ENCODE results near the gene LAMA4.
A peak's percentile ranks its signal among the peaks of the same experiment; 100 is the strongest.

The LAMA4 gene

GRCh38 chr6:112233847-112234246, 20.5 kb downstream of the LAMA4 start:
- no peak for TF ChIP-seq SNAI2 (CRISPR knock-in tag; IDR thresholded peaks at IDR 0.05)
- no peak for TF ChIP-seq ARNTL (CRISPR knock-in tag; IDR thresholded peaks at IDR 0.05; ENCODE audit: borderline replicate concordance, low read depth)
- TF ChIP-seq, protein P1, sequence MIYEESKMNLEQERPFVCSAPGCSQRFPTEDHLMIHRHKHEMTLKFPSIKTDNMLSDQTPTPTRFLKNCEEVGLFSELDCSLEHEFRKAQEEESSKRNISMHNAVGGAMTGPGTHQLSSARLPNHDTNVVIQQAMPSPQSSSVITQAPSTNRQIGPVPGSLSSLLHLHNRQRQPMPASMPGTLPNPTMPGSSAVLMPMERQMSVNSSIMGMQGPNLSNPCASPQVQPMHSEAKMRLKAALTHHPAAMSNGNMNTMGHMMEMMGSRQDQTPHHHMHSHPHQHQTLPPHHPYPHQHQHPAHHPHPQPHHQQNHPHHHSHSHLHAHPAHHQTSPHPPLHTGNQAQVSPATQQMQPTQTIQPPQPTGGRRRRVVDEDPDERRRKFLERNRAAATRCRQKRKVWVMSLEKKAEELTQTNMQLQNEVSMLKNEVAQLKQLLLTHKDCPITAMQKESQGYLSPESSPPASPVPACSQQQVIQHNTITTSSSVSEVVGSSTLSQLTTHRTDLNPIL (CRISPR knock-in tag; IDR thresholded peaks at IDR 0.05; ENCODE audit: low read depth), result no peak
- no peak for TF ChIP-seq ZNF8 (CRISPR knock-in tag; IDR thresholded peaks at IDR 0.05)
- TF ChIP-seq ISL1 (CRISPR knock-in tag; IDR thresholded peaks at IDR 0.05), result no peak
- no peak for TF ChIP-seq ZNF70 (CRISPR knock-in tag; IDR thresholded peaks at IDR 0.05)
- no peak for TF ChIP-seq BACH2 (CRISPR knock-in tag; IDR thresholded peaks at IDR 0.05; ENCODE audit: borderline replicate concordance)
- no peak for TF ChIP-seq TCF4 (CRISPR knock-in tag; IDR thresholded peaks at IDR 0.05; ENCODE audit: borderline replicate concordance)
- no peak for TF ChIP-seq OSR1 (CRISPR knock-in tag; IDR thresholded peaks at IDR 0.05)
- TF ChIP-seq PPARA (CRISPR knock-in tag; IDR thresholded peaks at IDR 0.05; ENCODE audit: borderline replicate concordance), result no peak
- TF ChIP-seq TSHZ2 (CRISPR knock-in tag; IDR thresholded peaks at IDR 0.05), result no peak
- no peak for TF ChIP-seq CSDC2 (CRISPR knock-in tag; IDR thresholded peaks at IDR 0.05)
- TF ChIP-seq ZC3H10 (CRISPR knock-in tag; IDR thresholded peaks at IDR 0.05), result no peak
- TF ChIP-seq CSRNP3 (CRISPR knock-in tag; IDR thresholded peaks at IDR 0.05), result no peak
- TF ChIP-seq, protein P2, sequence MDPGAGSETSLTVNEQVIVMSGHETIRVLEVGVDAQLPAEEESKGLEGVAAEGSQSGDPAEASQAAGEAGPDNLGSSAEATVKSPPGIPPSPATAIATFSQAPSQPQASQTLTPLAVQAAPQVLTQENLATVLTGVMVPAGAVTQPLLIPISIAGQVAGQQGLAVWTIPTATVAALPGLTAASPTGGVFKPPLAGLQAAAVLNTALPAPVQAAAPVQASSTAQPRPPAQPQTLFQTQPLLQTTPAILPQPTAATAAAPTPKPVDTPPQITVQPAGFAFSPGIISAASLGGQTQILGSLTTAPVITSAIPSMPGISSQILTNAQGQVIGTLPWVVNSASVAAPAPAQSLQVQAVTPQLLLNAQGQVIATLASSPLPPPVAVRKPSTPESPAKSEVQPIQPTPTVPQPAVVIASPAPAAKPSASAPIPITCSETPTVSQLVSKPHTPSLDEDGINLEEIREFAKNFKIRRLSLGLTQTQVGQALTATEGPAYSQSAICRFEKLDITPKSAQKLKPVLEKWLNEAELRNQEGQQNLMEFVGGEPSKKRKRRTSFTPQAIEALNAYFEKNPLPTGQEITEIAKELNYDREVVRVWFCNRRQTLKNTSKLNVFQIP (CRISPR knock-in tag; IDR thresholded peaks at IDR 0.05; ENCODE audit: borderline replicate concordance, low read depth), result no peak
- TF ChIP-seq ZNF565 (CRISPR knock-in tag; conservative IDR thresholded peaks at IDR 0.05; ENCODE audit: low read depth), result no peak
- no peak for ATAC-seq

GRCh38 chr6:112232845-112233256, 21.5 kb downstream of the LAMA4 start:
- ATAC-seq, result peak; percentile 79
- TF ChIP-seq TSHZ2 (CRISPR knock-in tag; IDR thresholded peaks at IDR 0.05) (peak; percentile 49), PPARA (CRISPR knock-in tag; IDR thresholded peaks at IDR 0.05; ENCODE audit: borderline replicate concordance) (no peak), ZNF8 (CRISPR knock-in tag; IDR thresholded peaks at IDR 0.05) (peak; percentile 83), GLIS3 (CRISPR knock-in tag; IDR thresholded peaks at IDR 0.05) (no peak), ARNTL (CRISPR knock-in tag; IDR thresholded peaks at IDR 0.05; ENCODE audit: borderline replicate concordance, low read depth) (no peak), ZC3H10 (CRISPR knock-in tag; IDR thresholded peaks at IDR 0.05) (no peak), TCF4 (CRISPR knock-in tag; IDR thresholded peaks at IDR 0.05; ENCODE audit: borderline replicate concordance) (peak; percentile 58; the same call in 1 of the 2 replicates), OSR1 (CRISPR knock-in tag; IDR thresholded peaks at IDR 0.05) (no peak), CSDC2 (CRISPR knock-in tag; IDR thresholded peaks at IDR 0.05) (no peak), TOX (CRISPR knock-in tag; IDR thresholded peaks at IDR 0.05; ENCODE audit: borderline replicate concordance) (no peak), SNAI2 (CRISPR knock-in tag; IDR thresholded peaks at IDR 0.05) (no peak), BACH2 (CRISPR knock-in tag; IDR thresholded peaks at IDR 0.05; ENCODE audit: borderline replicate concordance) (no peak), CSRNP3 (CRISPR knock-in tag; IDR thresholded peaks at IDR 0.05) (no peak), RARB (CRISPR knock-in tag; IDR thresholded peaks at IDR 0.05) (no peak), ZFP3 (CRISPR knock-in tag; IDR thresholded peaks at IDR 0.05) (0 out of 2 replicates have a peak, but pooled peaks have one; percentile 62), ZFP30 (CRISPR knock-in tag; IDR thresholded peaks at IDR 0.05) (no peak), ISL1 (CRISPR knock-in tag; IDR thresholded peaks at IDR 0.05) (peak; percentile 76), ZNF70 (CRISPR knock-in tag; IDR thresholded peaks at IDR 0.05) (no peak), ESRRG (CRISPR knock-in tag; IDR thresholded peaks at IDR 0.05) (no peak), ZNF565 (CRISPR knock-in tag; conservative IDR thresholded peaks at IDR 0.05; ENCODE audit: low read depth) (no peak)
- TF ChIP-seq, protein P3, sequence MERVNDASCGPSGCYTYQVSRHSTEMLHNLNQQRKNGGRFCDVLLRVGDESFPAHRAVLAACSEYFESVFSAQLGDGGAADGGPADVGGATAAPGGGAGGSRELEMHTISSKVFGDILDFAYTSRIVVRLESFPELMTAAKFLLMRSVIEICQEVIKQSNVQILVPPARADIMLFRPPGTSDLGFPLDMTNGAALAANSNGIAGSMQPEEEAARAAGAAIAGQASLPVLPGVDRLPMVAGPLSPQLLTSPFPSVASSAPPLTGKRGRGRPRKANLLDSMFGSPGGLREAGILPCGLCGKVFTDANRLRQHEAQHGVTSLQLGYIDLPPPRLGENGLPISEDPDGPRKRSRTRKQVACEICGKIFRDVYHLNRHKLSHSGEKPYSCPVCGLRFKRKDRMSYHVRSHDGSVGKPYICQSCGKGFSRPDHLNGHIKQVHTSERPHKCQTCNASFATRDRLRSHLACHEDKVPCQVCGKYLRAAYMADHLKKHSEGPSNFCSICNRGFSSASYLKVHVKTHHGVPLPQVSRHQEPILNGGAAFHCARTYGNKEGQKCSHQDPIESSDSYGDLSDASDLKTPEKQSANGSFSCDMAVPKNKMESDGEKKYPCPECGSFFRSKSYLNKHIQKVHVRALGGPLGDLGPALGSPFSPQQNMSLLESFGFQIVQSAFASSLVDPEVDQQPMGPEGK (CRISPR knock-in tag; IDR thresholded peaks at IDR 0.05; ENCODE audit: borderline replicate concordance), result no peak
- TF ChIP-seq, protein P1 (CRISPR knock-in tag; IDR thresholded peaks at IDR 0.05; ENCODE audit: low read depth), result no peak

All from SK-N-SH treated with all-trans-retinoic acid at 6 μM for 48 hours (cell line).